Jurkat, Clone E6-1 (cell line): ENCODE results near the gene SHANK1.

Source experiments
- DNase-seq: peaks from one replicate; pipeline ENCODE4 v3.0.0-alpha.2; 2011; ENCODE audit warnings: low read depth, low spot score
- H3K4me3 ChIP-seq: 2 replicates; pipeline ENCODE4 v1.5.1; 2011; ENCODE audit warnings: mild to moderate bottlenecking, low read length, control low read depth, moderate library complexity

The SHANK1 gene

GRCh38 chr19:50736338-50736737 is 16.7 kb upstream of the SHANK1 start:
- DNase-seq, result no peak
- no peak overlapping the region for H3K4me3 ChIP-seq

- H3K4me3 ChIP-seq, result no peak overlapping the region
- DNase-seq, result no peak
These were observed 16.3 kb upstream of the SHANK1 start for GRCh38 chr19:50735869-50736268.

GRCh38 chr19:50729894-50730293 is 10.3 kb upstream of the SHANK1 start:
- no peak overlapping the region for H3K4me3 ChIP-seq
- DNase-seq, result peak; percentile 60

- H3K4me3 ChIP-seq, result no peak overlapping the region
- no peak for DNase-seq
These were observed 8.6 kb upstream of the SHANK1 start for GRCh38 chr19:50728084-50728737.

GRCh38 chr19:50725911-50726230 is 6.3 kb upstream of the SHANK1 start:
- no peak for DNase-seq
- peak overlapping the region; percentile 78 for H3K4me3 ChIP-seq

- H3K4me3 ChIP-seq, result peak overlapping the region; percentile 78
- no peak for DNase-seq
These were observed 5.8 kb upstream of the SHANK1 start for GRCh38 chr19:50725218-50725910.

GRCh38 chr19:50724522-50725217 is 5.1 kb upstream of the SHANK1 start:
- H3K4me3 ChIP-seq, result peak overlapping the region; percentile 78
- DNase-seq, result peak; percentile 98

- peak overlapping the region; percentile 76 for H3K4me3 ChIP-seq
- no peak for DNase-seq
These were observed 4.3 kb upstream of the SHANK1 start for GRCh38 chr19:50723735-50724521.

GRCh38 chr19:50723069-50723468 is 3.5 kb upstream of the SHANK1 start, which contains the start of gene CLEC11A:
Gene CLEC11A (plus strand): TSS chr19:50723364. CDS start chr19:50723526, 162 bp downstream.
- DNase-seq, result peak; percentile 63
- peak within 1 kb of the TSS; percentile 76 for H3K4me3 ChIP-seq

GRCh38 chr19:50722201-50723013 is 2.8 kb upstream of the SHANK1 start:
- no peak for DNase-seq
- H3K4me3 ChIP-seq, result peak overlapping the region; percentile 76

GRCh38 chr19:50721441-50722137 is 2.0 kb upstream of the SHANK1 start:
- DNase-seq, result no peak
- H3K4me3 ChIP-seq, result no peak overlapping the region

- peak; percentile 77 for DNase-seq
- no peak overlapping the region for H3K4me3 ChIP-seq
These were observed 1.3 kb upstream of the SHANK1 start for GRCh38 chr19:50720921-50721381.

- no peak for DNase-seq
- no peak overlapping the region for H3K4me3 ChIP-seq
These were observed 749 bp upstream of the SHANK1 start for GRCh38 chr19:50720181-50720920.

GRCh38 chr19:50719119-50719435 is 525 bp downstream of the SHANK1 start:
- no peak for DNase-seq
- peak overlapping the region; percentile 40 for H3K4me3 ChIP-seq

- peak overlapping the region; percentile 40 for H3K4me3 ChIP-seq
These were observed 1.1 kb downstream of the SHANK1 start for GRCh38 chr19:50718255-50719118.

GRCh38 chr19:50717891-50718254 is 1.7 kb downstream of the SHANK1 start:
- no peak for DNase-seq
- H3K4me3 ChIP-seq, result peak overlapping the region; percentile 40

More at GRCh38 chr19:50718255-50719118, 1.1 kb downstream of the SHANK1 start:
- DNase-seq, result no peak
